H1 (cell line): ENCODE measurements around the gene MYL7. TPM values are rescaled to one million over a fixed set of nuclear protein-coding genes. Genes with fewer than 3 reads are reported as not detected.

ENCODE experiments used
- CTCF ChIA-PET: fragments of 300-600 bp; sonication (Branson Sonifier 250); formaldehyde crosslinking; loops from one replicate; lab custom pipeline; 2021; ENCODE audit not compliant: partially characterized antibody; lab: Charles Lee
- POLR2A ChIA-PET: fragments of 300-600 bp; sonication (Branson Sonifier 250); formaldehyde crosslinking; loops from one replicate; lab custom pipeline; 2021; ENCODE audit warnings: inconsistent platforms; ENCODE audit not compliant: partially characterized antibody; lab: Charles Lee
- DNase-seq, 2 experiments: peaks; one replicate each; pipeline versions ENCODE4 v3.0.0 to v3.0.0-alpha.2; 2010 to 2022; ENCODE audit warnings: low spot score in 2 of 2, low read depth in 1 of 2, mixed read lengths in 1 of 2
- FAIRE-seq: peaks from 2 replicates; lab custom pipeline; 2011; peaks lifted over from hg19 to GRCh38; lab: Jason Lieb, UNC
- H2AFZ ChIP-seq: 2 replicates; pipeline ENCODE4 v1.8.1; 2012; ENCODE audit warnings: low read length, inconsistent platforms
- H2AK5ac ChIP-seq: 2 replicates; pipeline ENCODE4 v1.6.1; 2013; ENCODE audit warnings: low read depth, low read length
- H2BK120ac ChIP-seq: replicated peaks from 2 replicates; pipeline ENCODE3; 2013; ENCODE audit warnings: low read depth, low read length, inconsistent platforms
- H2BK12ac ChIP-seq: 2 replicates; pipeline ENCODE4 v1.6.1; 2013; ENCODE audit warnings: low read depth, low read length
- H2BK15ac ChIP-seq: 2 replicates; pipeline ENCODE4 v1.6.1; 2013; ENCODE audit warnings: low read length
- H2BK20ac ChIP-seq: 2 replicates; pipeline ENCODE4 v1.6.1; 2013; ENCODE audit warnings: low read length
- H2BK5ac ChIP-seq: 2 replicates; pipeline ENCODE4 v1.6.1; 2013; ENCODE audit warnings: low read depth, low read length
- H3K14ac ChIP-seq: 2 replicates; pipeline ENCODE4 v1.6.1; 2013; ENCODE audit warnings: inconsistent platforms; ENCODE audit not compliant: insufficient read length
- H3K18ac ChIP-seq: 2 replicates; pipeline ENCODE4 v1.6.1; 2013; ENCODE audit warnings: low read length; ENCODE audit errors: extremely low read depth
- H3K23ac ChIP-seq: 2 replicates; pipeline ENCODE4 v1.6.1; 2013; ENCODE audit warnings: inconsistent platforms; ENCODE audit not compliant: insufficient read length
- H3K23me2 ChIP-seq: 2 replicates; pipeline ENCODE4 v1.6.1; 2013; ENCODE audit warnings: low read depth, low read length
- H3K27ac ChIP-seq: 2 replicates; pipeline ENCODE4 v1.6.1; 2011; ENCODE audit warnings: low read depth, low read length, inconsistent platforms
- H3K27me3 ChIP-seq, 4 experiments: replicated peaks in 1 of 4; 1 replicate in 1 of 4; 2 replicates in 3 of 4; pipeline versions ENCODE4 v1.6.1 to v1.8.1; 2011 to 2013; ENCODE audit warnings: low read length in 3 of 4, mild to moderate bottlenecking in 3 of 4, inconsistent platforms in 2 of 4, mixed read lengths in 2 of 4, moderate library complexity in 1 of 4; ENCODE audit not compliant: control insufficient read depth in 3 of 4, insufficient read depth in 3 of 4; ENCODE audit errors: extremely low read depth in 1 of 4
- H3K36me3 ChIP-seq, 4 experiments: 2 replicates each; pipeline versions ENCODE4 v1.6.1 to v1.8.1; 2011 to 2013; ENCODE audit warnings: mild to moderate bottlenecking in 4 of 4, low read length in 3 of 4, moderate library complexity in 2 of 4, control low read depth in 1 of 4, inconsistent platforms in 1 of 4; ENCODE audit not compliant: insufficient read depth in 4 of 4, control insufficient read depth in 2 of 4
- H3K4ac ChIP-seq: replicated peaks from 2 replicates; pipeline ENCODE3; 2013; ENCODE audit warnings: low read length, low read depth, mixed read lengths, inconsistent platforms; ENCODE audit not compliant: insufficient read length
- H3K4me1 ChIP-seq, 4 experiments: replicated peaks in 1 of 4; 1 replicate in 1 of 4; 2 replicates in 3 of 4; pipeline versions ENCODE4 v1.6.1 to v1.8.1; 2011 to 2013; ENCODE audit warnings: low read length in 3 of 4, inconsistent platforms in 2 of 4, mixed read lengths in 1 of 4; ENCODE audit not compliant: insufficient read depth in 4 of 4, control insufficient read depth in 3 of 4
- H3K4me2 ChIP-seq, 2 experiments: 2 replicates each; pipeline versions ENCODE4 v1.6.1 to v1.8.1; 2011 to 2013; ENCODE audit warnings: low read depth in 2 of 2, low read length in 2 of 2, control low read depth in 1 of 2, inconsistent platforms in 1 of 2, mild to moderate bottlenecking in 1 of 2; ENCODE audit not compliant: insufficient read depth in 1 of 2
- H3K4me3 ChIP-seq, 4 experiments: fragments of 200-600, 300-600 bp in 1 of 4; sonication (generic), shearing (Covaris generic), sonication (Bioruptor Twin) in 1 of 4; 2 replicates each; pipeline versions ENCODE4 v1.5.1 to v1.8.1; 2011 to 2016; ENCODE audit warnings: low read length in 4 of 4, low read depth in 3 of 4, control low read depth in 2 of 4, inconsistent platforms in 2 of 4, mild to moderate bottlenecking in 2 of 4, mixed read lengths in 1 of 4, moderate library complexity in 1 of 4; ENCODE audit not compliant: insufficient read depth in 2 of 4; ENCODE audit errors: extremely low read depth in 1 of 4
- H3K56ac ChIP-seq: replicated peaks from 2 replicates; pipeline ENCODE3; 2013; ENCODE audit warnings: low read depth, mild to moderate bottlenecking, mixed read lengths, low read length, inconsistent platforms; ENCODE audit not compliant: insufficient read length
- H3K79me1 ChIP-seq: 2 replicates; pipeline ENCODE4 v1.6.1; 2013; ENCODE audit warnings: low read depth, low read length, control low read depth
- H3K79me2 ChIP-seq, 2 experiments: 2 replicates each; pipeline versions ENCODE4 v1.6.1 to v1.8.1; 2012 to 2013; ENCODE audit warnings: low read length in 2 of 2, mild to moderate bottlenecking in 2 of 2, inconsistent platforms in 1 of 2; ENCODE audit not compliant: insufficient read depth in 2 of 2, control insufficient read depth in 1 of 2
- H3K9ac ChIP-seq, 4 experiments: replicated peaks in 1 of 4; 1 replicate in 1 of 4; 2 replicates in 3 of 4; pipeline versions ENCODE4 v1.6.1 to v1.8.1; 2011 to 2013; ENCODE audit warnings: low read depth in 3 of 4, low read length in 3 of 4, control low read depth in 2 of 4, mild to moderate bottlenecking in 2 of 4, moderate library complexity in 2 of 4, inconsistent platforms in 1 of 4; ENCODE audit errors: extremely low read depth in 1 of 4
- H3K9me3 ChIP-seq, 2 experiments: 2 replicates each; pipeline versions ENCODE4 v1.6.1 to v1.8.1; 2012 to 2013; ENCODE audit warnings: mild to moderate bottlenecking in 2 of 2, moderate library complexity in 2 of 2, control low read depth in 1 of 2, inconsistent platforms in 1 of 2, low read depth in 1 of 2, low read length in 1 of 2, mixed read lengths in 1 of 2; ENCODE audit not compliant: insufficient read depth in 2 of 2
- H4K20me1 ChIP-seq, 2 experiments: replicated peaks in 1 of 2; 2 replicates each; pipeline versions ENCODE3 to v1.8.1; 2011 to 2013; ENCODE audit warnings: inconsistent platforms in 2 of 2, low read length in 2 of 2, mild to moderate bottlenecking in 1 of 2; ENCODE audit not compliant: insufficient read depth in 2 of 2, control insufficient read depth in 1 of 2
- H4K5ac ChIP-seq: 2 replicates; pipeline ENCODE4 v1.6.1; 2013; ENCODE audit warnings: low read length, low read depth, mixed read lengths, inconsistent platforms; ENCODE audit not compliant: insufficient read length
- H4K8ac ChIP-seq: 2 replicates; pipeline ENCODE4 v1.8.0; 2013; ENCODE audit warnings: mild to moderate bottlenecking, moderate library complexity, low read length, inconsistent platforms; ENCODE audit not compliant: insufficient read depth; ENCODE audit errors: extremely low read depth
- H4K91ac ChIP-seq: replicated peaks from 2 replicates; pipeline ENCODE3; 2013; ENCODE audit warnings: low read length, mixed read lengths, inconsistent platforms; ENCODE audit not compliant: insufficient read length
- BACH1 ChIP-seq: IDR thresholded peaks from 2 replicates; pipeline ENCODE4 v1.6.1; 2012; ENCODE audit warnings: low read length, improper control_type of control experiment
- CBX5 ChIP-seq: fragments of 300-800, 300-1000 bp; sonication (generic); IDR thresholded peaks from 2 replicates; pipeline ENCODE4 v1.7.1; 2016; ENCODE audit warnings: antibody characterized with exemption, low read length, low read depth
- HDAC6 ChIP-seq: IDR thresholded peaks from one replicate; pipeline ENCODE4 v1.7.1; 2012; ENCODE audit warnings: low read depth, mild to moderate bottlenecking, inconsistent platforms, low read length, moderate library complexity
- NANOG ChIP-seq: IDR thresholded peaks from 2 replicates; pipeline ENCODE4 v1.6.1; 2011; ENCODE audit warnings: low read length, low read depth, mild to moderate bottlenecking, inconsistent platforms; ENCODE audit not compliant: insufficient read depth, poor library complexity, severe bottlenecking
- NRF1 ChIP-seq: IDR thresholded peaks from 2 replicates; pipeline ENCODE4 v1.6.1; 2011; ENCODE audit warnings: mild to moderate bottlenecking, low read depth, low read length, improper control_type of control experiment
- POLR2AphosphoS5 ChIP-seq: IDR thresholded peaks from 2 replicates; pipeline ENCODE4 v1.6.1; 2011; ENCODE audit warnings: low read depth, low read length
- POU5F1 ChIP-seq: IDR thresholded peaks from 2 replicates; pipeline ENCODE4 v1.6.1; 2011; ENCODE audit warnings: low read depth, mild to moderate bottlenecking, low read length, moderate library complexity
- RNF2 ChIP-seq: fragments of 200-900, 300-1000 bp; sonication (generic); IDR thresholded peaks from 2 replicates; pipeline ENCODE4 v1.7.1; 2016; ENCODE audit warnings: borderline replicate concordance, low read depth, mild to moderate bottlenecking, antibody characterized with exemption, low read length; ENCODE audit not compliant: poor library complexity, severe bottlenecking; ENCODE audit errors: missing control alignments
- SIN3A ChIP-seq, 2 experiments: IDR thresholded peaks in 1 of 2; conservative IDR thresholded peaks in 1 of 2; 2 replicates each; pipeline ENCODE4 v1.6.1; 2011 to 2012; ENCODE audit warnings: low read length in 2 of 2, improper control_type of control experiment in 1 of 2, low read depth in 1 of 2, mild to moderate bottlenecking in 1 of 2
- SP2 ChIP-seq: IDR thresholded peaks from 2 replicates; pipeline ENCODE4 v1.6.1; 2012; ENCODE audit warnings: mild to moderate bottlenecking, low read length, inconsistent platforms
- TAF1 ChIP-seq: IDR thresholded peaks from 2 replicates; pipeline ENCODE4 v1.6.1; 2011; ENCODE audit warnings: mild to moderate bottlenecking, low read depth, low read length
- YY1 ChIP-seq: IDR thresholded peaks from 2 replicates; pipeline ENCODE4 v1.6.1; 2011; ENCODE audit warnings: low read depth, mild to moderate bottlenecking, low read length
- ZNF274 ChIP-seq: IDR thresholded peaks from 2 replicates; pipeline ENCODE4 v1.7.0; 2012; ENCODE audit warnings: low read length, borderline replicate concordance; ENCODE audit errors: extremely low read depth
- WGBS, 2 experiments: shearing (Covaris generic) in 1 of 2; methylation state at CpG; one replicate each; pipeline versions ENCODE4 v1.1.6 to v1.1.7; 2013 to 2015; ENCODE audit warnings: low lambda C conversion rate in 2 of 2, mixed read lengths in 2 of 2, inconsistent platforms in 1 of 2, low coverage in 1 of 2, missing lambda C conversion rate in 1 of 2; ENCODE audit not compliant: insufficient replicate concordance in 2 of 2, insufficient coverage in 1 of 2, insufficient read length in 1 of 2; ENCODE audit errors: extremely low coverage in 1 of 2, missing lambda C conversion rate in 1 of 2; 5-methylcytosine and 5-hydroxymethylcytosine counted together
- polyA plus RNA-seq, 7 experiments: library from polyadenylated mRNA; depleted of rRNA in 3 of 7; stranded (reverse) in 5 of 7; unstranded in 2 of 7; fragments of >200 nt in 5 of 7; fragments of 200-250 nt in 2 of 7; gene quantifications; 1 replicate in 5 of 7; 2 replicates in 1 of 7; 4 replicates in 1 of 7; pipeline versions ENCODE4 v1.2.1 to v1.2.3, GENCODE V29; 2011 to 2013; ENCODE audit warnings: missing spikeins in 2 of 7, mixed read lengths in 2 of 7
- total RNA-seq: library from RNA; stranded (reverse); fragmentation: NEBNext Ultra II Directional; extraction: Animal tissue kit (Norgen Biotek cat#: 25700); gene quantifications from 2 replicates; pipeline ENCODE4 v1.2.1, GENCODE V29; 2021

MYL7 gene
- total and polyA plus RNA-seq, 2 of the 8 experiments (the other 6 are each of a cell fraction or from before 2014, with no cell fraction given), result 3.3 to 3.4 TPM

GRCh38 chr7:44173911-44174693 lies 33.0 kb upstream of the MYL7 start:
- Histone ChIP-seq H2AFZ (no peak overlapping the region), H2BK120ac (no peak overlapping the region), H3K23me2 (no peaks in the 10 kb centered on the region), H4K20me1 (no peaks in the 10 kb centered on the region), H3K27ac (no peak overlapping the region), H3K9me3 (no peaks in the 10 kb centered on the region), H3K9ac (no peak overlapping the region), H3K18ac (no peak overlapping the region), H2BK5ac (no peak overlapping the region), H2BK12ac (no peak overlapping the region), H2BK15ac (no peak overlapping the region), H3K4ac (no peak overlapping the region), H3K4me3 (no peak overlapping the region), H4K5ac (no peak overlapping the region), H4K91ac (no peak overlapping the region), H2BK20ac (no peak overlapping the region), H3K36me3 (no peaks in the 10 kb centered on the region), H2AK5ac (no peak overlapping the region), H3K4me1 (peaks cover 0 to 2% (median under 1%) of the 10 kb centered on the region in 4 experiments; a peak in 2 of 7 replicates), H4K8ac (no peak overlapping the region), H3K27me3 (no peaks in the 10 kb centered on the region; a peak in 1 of 7 replicates), H3K4me2 (no peak overlapping the region), H3K79me1 (no peaks in the 10 kb centered on the region), H3K56ac (no peak overlapping the region), H3K23ac (no peak overlapping the region), H3K79me2 (no peaks in the 10 kb centered on the region), H3K14ac (no peak overlapping the region)
- ChIA-PET POLR2A (interaction anchor here (0.8 to 0.9 kb wide), 2 partner anchors 10 to 49 kb away, joined by 3 to 4 read pairs; no protein-coding TSS in a partner anchor), CTCF (interaction anchor here (0.6 to 1.6 kb wide), 3 partner anchors 11 to 48 kb away, joined by 3 to 5 read pairs (median 3); no protein-coding TSS in a partner anchor)
- WGBS, 2 experiments, result 61% methylated on average over 3 of the region's 3 CpGs; no CpG with 5 or more reads in 1 of the 2 experiments
- DNase-seq, result no peak
- FAIRE-seq, result no peak
- TF ChIP-seq TAF1 (no peak), NANOG (no peak), POLR2AphosphoS5 (no peak), CBX5 (no peak), POU5F1 (no peak), SIN3A (conservative IDR thresholded peaks at IDR 0.05 in 1 of 2, IDR thresholded peaks at IDR 0.05 in 1 of 2; ENCODE audit: low read depth in 1 of 2, low read length in 2 of 2) (no peak), RNF2 (no peak), YY1 (no peak), HDAC6 (no peak), BACH1 (no peak), ZNF274 (no peak), SP2 (no peak), NRF1 (no peak)
